Measurements from ENCODE around the gene RPS6KA5.
"Not testable (repeated sequence)": the region's sequence is repeated elsewhere in the genome, so short reads cannot be mapped to it uniquely, and the experiment has no call there.

The RPS6KA5 gene

GRCh38 chr14:91060351-91061055 lies at the start of gene RPS6KA5:
RPS6KA5 (minus strand) TSS chr14:91060641; CDS start chr14:91060434, 207 bp downstream.
- peak; percentile 97 for DNase-seq (ENCODE audit: low spot score)

- no peak for DNase-seq (ENCODE audit: low spot score)
Observed at GRCh38 chr14:91108941-91109611, 48.6 kb upstream of the RPS6KA5 start.

- DNase-seq (ENCODE audit: low spot score) = no peak
Observed at GRCh38 chr14:91103116-91103515, 42.7 kb upstream of the RPS6KA5 start.

- DNase-seq (ENCODE audit: low spot score) = no peak
Observed at GRCh38 chr14:91100102-91100501, 39.7 kb upstream of the RPS6KA5 start.

- DNase-seq (ENCODE audit: low spot score) = no peak
Observed at GRCh38 chr14:91098591-91098990, 38.1 kb upstream of the RPS6KA5 start.

- not testable (repeated sequence) for DNase-seq (ENCODE audit: low spot score)
Observed at GRCh38 chr14:91097657-91098056, 37.2 kb upstream of the RPS6KA5 start.

GRCh38 chr14:91095178-91095577 lies 34.7 kb upstream of the RPS6KA5 start:
- no peak for DNase-seq (ENCODE audit: low spot score)

- DNase-seq (ENCODE audit: low spot score) = no peak
Observed at GRCh38 chr14:91094772-91095171, 34.3 kb upstream of the RPS6KA5 start.

GRCh38 chr14:91093743-91094472 lies 33.5 kb upstream of the RPS6KA5 start:
- DNase-seq (ENCODE audit: low spot score) = not testable (repeated sequence)

GRCh38 chr14:91092073-91092472 lies 31.6 kb upstream of the RPS6KA5 start:
- no peak for DNase-seq (ENCODE audit: low spot score)

GRCh38 chr14:91090743-91091142 lies 30.3 kb upstream of the RPS6KA5 start:
- no peak for DNase-seq (ENCODE audit: low spot score)

GRCh38 chr14:91089958-91090535 lies 29.6 kb upstream of the RPS6KA5 start:
- DNase-seq (ENCODE audit: low spot score) = no peak

GRCh38 chr14:91088585-91089235 lies 28.3 kb upstream of the RPS6KA5 start:
- no peak for DNase-seq (ENCODE audit: low spot score)

- DNase-seq (ENCODE audit: low spot score) = not testable (repeated sequence)
Observed at GRCh38 chr14:91087470-91087869, 27.0 kb upstream of the RPS6KA5 start.

GRCh38 chr14:91084516-91084915 lies 24.1 kb upstream of the RPS6KA5 start:
- DNase-seq (ENCODE audit: low spot score) = no peak

- no peak for DNase-seq (ENCODE audit: low spot score)
Observed at GRCh38 chr14:91082282-91082681, 21.8 kb upstream of the RPS6KA5 start.

- DNase-seq (ENCODE audit: low spot score) = no peak
Observed at GRCh38 chr14:91080071-91080470, 19.6 kb upstream of the RPS6KA5 start.

GRCh38 chr14:91078095-91078737 lies 17.8 kb upstream of the RPS6KA5 start:
- DNase-seq (ENCODE audit: low spot score) = no peak

GRCh38 chr14:91075553-91075952 lies 15.1 kb upstream of the RPS6KA5 start:
- no peak for DNase-seq (ENCODE audit: low spot score)

GRCh38 chr14:91070572-91070971 lies 10.1 kb upstream of the RPS6KA5 start:
- no peak for DNase-seq (ENCODE audit: low spot score)

- no peak for DNase-seq (ENCODE audit: low spot score)
Observed at GRCh38 chr14:91068642-91069041, 8.2 kb upstream of the RPS6KA5 start.

- DNase-seq (ENCODE audit: low spot score) = no peak
Observed at GRCh38 chr14:91067186-91067585, 6.7 kb upstream of the RPS6KA5 start.
